Measurements from ENCODE around the gene GTF2A1.

The GTF2A1 gene

DNA sequence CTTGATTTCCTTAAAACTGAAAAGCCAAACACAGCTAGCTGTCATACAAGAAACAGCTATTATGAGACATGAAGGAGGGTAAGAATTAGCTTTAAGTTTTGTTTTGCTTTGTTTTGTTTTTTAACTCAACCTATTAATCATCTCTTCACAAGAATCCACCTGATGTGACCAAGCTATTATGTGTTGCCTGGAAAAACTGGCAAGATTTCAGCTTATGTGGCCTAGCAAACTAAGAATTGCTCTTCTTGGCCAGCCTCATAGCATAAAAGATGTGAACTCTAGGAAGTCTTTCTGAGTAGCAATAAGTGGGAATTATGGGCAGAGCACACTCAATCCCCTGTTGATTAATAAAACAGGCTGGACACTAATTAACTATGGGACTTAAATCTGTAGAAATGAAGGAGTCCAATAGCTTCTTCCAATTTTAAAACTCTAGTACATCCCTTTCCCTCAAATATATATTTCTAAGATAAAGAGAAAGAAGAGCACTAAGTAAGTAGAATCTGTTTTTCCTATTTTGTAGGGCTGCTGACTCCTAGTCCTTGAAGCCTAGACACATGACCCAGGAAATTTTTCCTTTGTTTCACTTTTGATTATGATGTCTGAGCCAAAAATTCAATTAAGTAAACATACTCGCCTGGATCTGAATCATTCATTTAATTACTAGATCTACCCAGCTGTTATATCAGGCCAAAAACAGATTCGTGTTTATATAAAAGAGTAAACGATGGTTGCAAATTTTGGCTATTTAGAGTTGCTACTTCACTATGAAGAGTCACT lies 75.7 kb downstream of the GTF2A1 start:
- Mint-ChIP-seq H3K4me1 (no peaks in the 10 kb centered on the region), H3K36me3 (no peaks in the 10 kb centered on the region), H3K9me3 (no peaks in the 10 kb centered on the region), H3K4me3 (no peak overlapping the region), H3K27ac (no peak overlapping the region)
- ATAC-seq = no peak
- no peak for DNase-seq (ENCODE audit: low spot score in 2 of 2)

DNA sequence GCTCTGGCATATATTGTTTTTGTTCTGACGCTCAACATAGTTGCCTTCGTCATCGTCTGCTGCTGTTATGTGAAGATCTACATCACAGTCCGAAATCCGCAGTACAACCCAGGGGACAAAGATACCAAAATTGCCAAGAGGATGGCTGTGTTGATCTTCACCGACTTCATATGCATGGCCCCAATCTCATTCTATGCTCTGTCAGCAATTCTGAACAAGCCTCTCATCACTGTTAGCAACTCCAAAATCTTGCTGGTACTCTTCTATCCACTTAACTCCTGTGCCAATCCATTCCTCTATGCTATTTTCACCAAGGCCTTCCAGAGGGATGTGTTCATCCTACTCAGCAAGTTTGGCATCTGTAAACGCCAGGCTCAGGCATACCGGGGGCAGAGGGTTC lies 77.0 kb downstream of the GTF2A1 start:
- H3K4me1 Mint-ChIP-seq = no peaks in the 10 kb centered on the region
- no peak for ATAC-seq
- no peak overlapping the region for H3K27ac Mint-ChIP-seq

DNA sequence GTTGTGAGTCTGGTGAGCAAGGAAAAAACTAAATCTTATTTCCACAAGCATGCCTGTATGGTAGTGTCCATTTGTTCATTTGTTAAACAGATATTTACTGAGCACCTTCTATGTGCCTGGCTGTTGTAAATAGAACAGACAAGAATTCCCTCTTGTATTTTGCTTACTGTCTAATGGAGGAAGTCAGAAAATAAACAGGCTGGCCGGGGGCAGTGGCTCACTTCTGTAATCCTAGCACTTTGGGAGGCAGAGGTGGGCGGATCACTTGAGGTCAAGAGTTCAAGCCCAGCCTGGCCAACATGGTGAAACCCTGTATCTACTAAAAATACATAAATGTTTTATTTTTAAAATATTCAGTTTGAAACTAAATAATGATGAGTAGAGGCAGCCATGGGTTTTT lies 79.3 kb downstream of the GTF2A1 start:
- no peaks in the 10 kb centered on the region for H3K9me3 Mint-ChIP-seq
- no peaks in the 10 kb centered on the region for H3K4me1 Mint-ChIP-seq
- H3K27ac Mint-ChIP-seq = no peak overlapping the region
- DNase-seq (ENCODE audit: low spot score in 2 of 2) (no peak), ATAC-seq (no peak)
- H3K4me3 Mint-ChIP-seq = no peak overlapping the region
- no peaks in the 10 kb centered on the region for H3K36me3 Mint-ChIP-seq

More for the DNA sequence above, 77.0 kb downstream of the GTF2A1 start:
- H3K9me3 Mint-ChIP-seq = no peaks in the 10 kb centered on the region
- H3K4me3 Mint-ChIP-seq = no peak overlapping the region
- no peak for DNase-seq (ENCODE audit: low spot score in 2 of 2)
- H3K36me3 Mint-ChIP-seq = no peaks in the 10 kb centered on the region

DNA sequence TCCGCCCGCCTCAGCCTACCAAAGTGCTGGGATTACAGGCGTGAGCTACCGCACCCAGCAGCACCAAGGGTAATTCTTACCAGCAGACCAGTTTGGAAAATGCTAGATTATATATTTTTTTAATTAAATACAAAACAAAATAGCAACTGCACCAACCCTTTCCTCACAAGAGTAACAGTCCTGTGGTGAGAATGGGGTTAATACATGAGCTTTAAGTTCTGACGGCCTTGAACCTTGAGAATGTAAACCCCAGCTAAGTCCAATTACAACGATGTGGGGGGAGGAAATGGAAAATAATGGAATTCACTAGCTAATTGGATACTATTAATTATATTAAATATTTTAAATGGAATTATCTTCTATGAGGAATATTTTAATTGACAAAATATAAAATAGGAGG lies 82.3 kb downstream of the GTF2A1 start:
- H3K27ac Mint-ChIP-seq = no peak overlapping the region

DNA sequence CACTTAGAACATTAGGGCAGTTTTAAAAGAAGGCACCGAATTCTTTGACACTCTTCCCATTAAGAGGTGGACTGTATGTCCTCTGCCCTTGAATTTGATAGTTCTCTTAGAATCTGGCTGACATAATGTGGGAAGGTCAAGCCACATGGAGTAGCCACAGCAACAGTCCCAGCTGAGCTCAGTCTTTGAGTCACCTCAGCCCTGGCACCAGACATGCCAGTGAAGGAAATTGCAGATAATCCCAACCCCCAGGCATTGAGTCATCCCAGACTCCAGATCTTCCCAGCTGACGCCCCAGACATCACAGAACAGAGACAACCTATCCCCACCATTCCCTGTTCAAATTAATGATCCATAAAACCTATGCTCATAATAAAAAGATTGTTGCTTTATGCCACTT lies 83.4 kb downstream of the GTF2A1 start:
- H3K4me1 Mint-ChIP-seq = no peaks in the 10 kb centered on the region
- DNase-seq (ENCODE audit: low spot score in 2 of 2) = no peak
- no peaks in the 10 kb centered on the region for H3K9me3 Mint-ChIP-seq
- no peak overlapping the region for H3K4me3 Mint-ChIP-seq
- H3K27ac Mint-ChIP-seq = no peak overlapping the region
- ATAC-seq = no peak
- no peaks in the 10 kb centered on the region for H3K36me3 Mint-ChIP-seq

More for the DNA sequence above, 82.3 kb downstream of the GTF2A1 start:
- DNase-seq (ENCODE audit: low spot score in 2 of 2) = no peak
- Mint-ChIP-seq H3K9me3 (no peaks in the 10 kb centered on the region), H3K36me3 (no peaks in the 10 kb centered on the region), H3K4me3 (no peak overlapping the region), H3K4me1 (no peaks in the 10 kb centered on the region)
- ATAC-seq = no peak

DNA sequence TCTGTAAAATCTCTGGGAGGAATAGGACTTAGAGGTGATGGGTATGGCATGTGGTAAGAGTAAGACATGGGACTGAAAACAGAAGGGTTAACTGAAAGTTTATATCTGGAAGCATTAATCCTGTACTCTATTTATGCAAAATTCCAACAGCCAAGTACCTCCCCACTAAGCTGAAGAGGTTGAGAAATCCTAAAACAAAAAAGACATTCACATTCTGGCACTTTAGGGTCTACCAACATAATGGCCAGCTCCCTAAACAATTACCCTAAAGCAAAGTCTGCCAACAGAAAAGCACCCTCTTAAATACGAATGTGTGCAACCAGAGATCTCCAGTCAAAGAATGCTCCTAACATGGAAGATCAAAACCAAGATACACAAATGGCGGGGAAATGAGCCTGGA lies 87.4 kb downstream of the GTF2A1 start:
- H3K27ac Mint-ChIP-seq = no peak overlapping the region
- H3K9me3 Mint-ChIP-seq = no peaks in the 10 kb centered on the region
- DNase-seq (ENCODE audit: low spot score in 2 of 2) (no peak), ATAC-seq (no peak)
- H3K4me3 Mint-ChIP-seq = no peak overlapping the region
- H3K36me3 Mint-ChIP-seq = no peaks in the 10 kb centered on the region
- no peaks in the 10 kb centered on the region for H3K4me1 Mint-ChIP-seq

DNA sequence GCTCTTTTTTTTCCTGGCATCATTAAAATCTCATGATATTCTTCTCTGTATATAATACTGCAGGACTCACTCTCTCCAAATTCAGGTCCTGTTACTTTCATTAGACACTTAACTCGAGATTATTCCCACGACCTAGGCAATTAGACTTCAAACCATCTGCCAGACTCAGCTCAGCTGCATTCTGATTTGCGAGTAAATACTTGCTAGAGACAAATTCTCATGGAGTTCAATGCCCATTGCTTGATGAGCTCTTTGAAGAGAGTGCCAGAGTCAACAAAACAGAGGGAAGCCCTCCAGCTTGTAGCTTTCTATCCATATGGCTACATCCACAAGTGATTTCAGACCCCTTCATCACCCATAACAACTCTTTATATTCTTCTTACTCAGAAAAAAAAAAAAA lies 88.3 kb downstream of the GTF2A1 start:
- Mint-ChIP-seq H3K27ac (no peak overlapping the region), H3K36me3 (no peaks in the 10 kb centered on the region), H3K4me1 (no peaks in the 10 kb centered on the region), H3K9me3 (no peaks in the 10 kb centered on the region), H3K4me3 (no peak overlapping the region)
- ATAC-seq = no peak
- DNase-seq (ENCODE audit: low spot score in 2 of 2) = no peak

DNA sequence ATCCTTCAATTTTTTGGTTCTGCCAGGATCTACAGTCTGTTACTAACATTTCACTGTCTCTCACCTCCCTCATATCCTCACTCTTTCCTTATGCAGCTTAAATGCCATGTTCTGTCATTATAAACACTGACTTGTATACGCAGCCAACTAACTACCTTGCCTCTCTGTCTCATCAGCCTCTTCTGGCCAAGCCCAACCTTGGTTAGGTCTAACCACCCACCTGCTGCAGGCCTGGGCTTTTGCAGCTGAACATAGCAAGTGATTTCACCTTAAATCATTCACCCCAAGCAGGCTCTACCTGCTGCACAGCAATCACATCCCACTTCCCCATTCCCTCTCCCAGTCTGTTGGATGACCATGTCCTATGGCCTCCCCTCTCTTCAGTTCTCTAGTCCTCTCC lies 91.5 kb downstream of the GTF2A1 start:
- no peaks in the 10 kb centered on the region for H3K4me1 Mint-ChIP-seq
- H3K9me3 Mint-ChIP-seq = no peaks in the 10 kb centered on the region
- ATAC-seq (no peak), DNase-seq (ENCODE audit: low spot score in 2 of 2) (no peak)
- no peak overlapping the region for H3K4me3 Mint-ChIP-seq
- H3K36me3 Mint-ChIP-seq = no peaks in the 10 kb centered on the region
- H3K27ac Mint-ChIP-seq = no peak overlapping the region

DNA sequence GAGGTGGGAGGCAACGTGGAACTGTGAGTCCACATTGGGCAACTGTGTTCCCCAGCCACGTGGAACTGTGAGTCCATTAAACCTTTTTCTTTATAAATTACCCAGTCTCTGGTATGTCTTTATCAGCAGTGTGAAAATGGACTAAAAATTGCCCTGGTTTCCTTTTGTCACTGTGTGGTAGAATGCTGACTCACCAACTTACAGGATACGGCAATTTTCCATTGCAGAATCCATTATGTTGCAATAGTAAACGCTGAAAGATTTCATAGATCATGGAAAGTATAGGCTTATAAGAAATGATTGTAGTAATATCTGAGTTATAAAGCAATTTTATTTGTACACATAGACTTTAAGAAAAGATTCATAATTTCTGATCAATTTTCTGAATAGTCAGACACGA lies 93.0 kb downstream of the GTF2A1 start:
- H3K36me3 Mint-ChIP-seq = no peaks in the 10 kb centered on the region
- ATAC-seq (no peak), DNase-seq (ENCODE audit: low spot score in 2 of 2) (no peak)
- H3K4me3 Mint-ChIP-seq = no peak overlapping the region
- no peaks in the 10 kb centered on the region for H3K4me1 Mint-ChIP-seq
- no peaks in the 10 kb centered on the region for H3K9me3 Mint-ChIP-seq
- no peak overlapping the region for H3K27ac Mint-ChIP-seq

DNA sequence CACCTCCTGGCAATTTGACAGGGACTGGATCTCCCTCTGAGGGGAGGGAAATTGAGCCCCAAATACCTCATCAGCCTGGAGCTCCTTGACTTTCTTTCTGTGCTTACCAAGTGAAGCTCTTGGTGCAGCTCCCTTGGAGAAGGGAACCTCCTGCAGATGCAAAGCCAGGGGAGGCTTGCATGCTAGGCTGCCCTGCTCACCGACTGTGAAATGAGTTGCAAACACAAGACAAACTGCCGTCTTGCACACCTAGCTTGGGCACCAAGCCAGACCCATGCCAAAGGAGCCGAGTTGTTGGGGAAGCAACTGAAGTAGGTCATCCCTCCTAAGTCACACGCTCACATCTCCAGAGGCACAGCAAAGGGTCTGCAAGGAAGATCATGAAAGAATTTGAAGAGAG lies 95.2 kb downstream of the GTF2A1 start:
- Mint-ChIP-seq H3K4me1 (peaks cover 6% of the 10 kb centered on the region), H3K27ac (no peak overlapping the region), H3K4me3 (no peak overlapping the region), H3K36me3 (no peaks in the 10 kb centered on the region), H3K9me3 (no peaks in the 10 kb centered on the region)
- ATAC-seq (no peak), DNase-seq (ENCODE audit: low spot score in 2 of 2) (no peak)

Data from stimulated activated effector memory CD8-positive, alpha-beta T cell treated with anti-CD3 and anti-CD28 coated beads, Interleukin-12 subunit alpha, Interleukin-12 subunit beta, amount 100 ng/mL, for 72 hours (primary cell).